ENCODE measurements around the gene RASGRP4.
"Not testable (repeated sequence)": the region's sequence is repeated elsewhere in the genome, so short reads cannot be mapped to it uniquely, and the experiment has no call there.

The RASGRP4 gene

DNA sequence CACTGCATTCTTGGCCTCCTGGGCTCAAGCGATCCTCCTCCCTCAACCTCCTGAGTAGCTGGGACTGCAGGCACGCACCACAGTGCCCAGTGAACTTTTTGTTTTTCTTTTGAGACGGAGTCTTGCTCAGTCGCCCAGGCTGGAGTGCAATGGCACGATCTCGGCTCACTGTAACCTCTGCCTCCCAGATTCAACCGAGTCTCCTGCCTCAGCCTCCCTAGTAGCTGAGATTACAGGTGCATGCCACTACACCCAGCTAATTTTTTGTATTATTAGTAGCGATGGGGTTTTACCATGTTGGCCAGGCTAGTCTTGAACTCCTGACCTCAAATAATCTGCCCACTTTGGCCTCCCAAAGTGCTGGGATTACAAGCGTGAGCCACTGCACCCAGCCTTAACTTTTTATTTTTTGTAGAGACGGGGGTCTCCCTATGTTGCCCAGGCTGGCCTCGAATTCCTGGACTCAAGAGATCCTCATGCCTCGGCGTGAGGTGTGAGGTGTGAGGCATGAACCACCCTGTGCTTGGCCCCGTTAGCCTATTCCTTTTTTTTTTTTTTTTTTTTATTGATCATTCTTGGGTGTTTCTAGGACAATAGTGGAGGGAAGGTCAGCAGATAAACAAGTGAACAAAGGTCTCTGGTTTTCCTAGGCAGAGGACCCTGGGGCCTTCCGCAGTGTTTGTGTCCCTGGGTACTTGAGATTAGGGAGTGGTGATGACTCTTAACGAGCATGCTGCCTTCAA lies 62.9 kb downstream of the RASGRP4 start:
- not testable (repeated sequence) for DNase-seq

DNA sequence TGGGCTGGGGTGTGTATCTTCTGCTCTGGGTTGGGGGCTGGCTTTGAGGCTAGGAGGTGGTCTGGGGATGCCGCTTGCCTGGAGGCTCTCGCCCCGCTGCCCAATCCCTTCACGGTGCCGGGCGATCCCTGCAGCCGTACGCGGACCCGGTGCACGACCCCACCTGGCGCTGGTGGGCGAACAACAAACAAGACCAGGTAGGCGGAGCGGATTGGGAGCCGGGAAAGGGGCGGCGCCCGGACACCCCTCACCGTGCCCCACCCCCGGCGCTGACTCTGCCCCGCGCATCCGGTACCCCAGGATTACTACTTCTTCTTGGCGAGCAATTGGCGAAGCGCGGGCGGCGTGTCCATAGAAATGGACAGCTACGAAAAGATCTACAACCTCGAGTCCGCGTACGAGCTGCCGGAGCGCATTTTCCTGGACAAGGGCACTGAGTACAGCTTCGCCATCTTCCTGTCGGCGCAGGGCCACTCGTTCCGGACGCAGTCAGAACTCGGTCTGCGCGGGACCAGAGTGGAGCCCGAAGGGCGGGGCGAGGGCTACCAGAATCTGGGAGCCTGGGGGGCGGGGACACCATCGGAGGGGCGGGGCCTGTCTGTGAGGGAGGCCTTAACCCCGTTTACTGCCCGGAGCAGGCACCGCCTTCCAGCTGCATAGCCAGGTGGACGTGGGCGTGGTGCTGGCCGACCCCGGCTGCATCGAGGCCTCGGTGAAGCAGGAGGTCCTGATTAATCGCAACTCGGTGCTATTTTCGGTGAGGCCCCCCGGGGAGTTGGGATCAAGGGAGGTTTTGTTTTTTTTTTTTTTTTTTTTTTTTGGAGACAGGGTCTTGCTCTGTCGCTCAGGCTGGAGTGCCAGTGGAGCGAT lies 63.7 kb downstream of the RASGRP4 start:
- peak; percentile 64 for DNase-seq

DNA sequence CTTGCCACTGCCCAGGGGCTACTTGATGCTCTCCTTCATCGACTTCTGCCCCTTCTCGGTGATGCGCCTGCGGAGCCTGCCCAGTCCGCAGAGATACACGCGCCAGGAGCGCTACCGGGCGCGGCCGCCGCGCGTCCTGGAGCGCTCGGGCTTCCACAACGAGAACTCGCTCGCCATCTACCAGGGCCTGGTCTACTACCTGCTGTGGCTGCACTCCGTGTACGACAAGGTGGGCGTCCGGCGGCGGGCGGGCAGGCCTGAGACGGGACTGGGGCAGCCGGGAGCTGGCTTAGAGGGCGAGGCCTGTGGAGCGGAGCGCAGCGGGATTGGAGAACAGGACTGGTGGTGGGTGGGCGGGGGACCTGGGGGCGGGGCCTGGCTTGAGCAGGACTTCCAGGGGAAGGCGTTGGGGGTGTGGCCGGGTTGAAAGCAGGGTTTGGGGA lies 64.4 kb downstream of the RASGRP4 start:
- peak; percentile 44 for DNase-seq

DNA sequence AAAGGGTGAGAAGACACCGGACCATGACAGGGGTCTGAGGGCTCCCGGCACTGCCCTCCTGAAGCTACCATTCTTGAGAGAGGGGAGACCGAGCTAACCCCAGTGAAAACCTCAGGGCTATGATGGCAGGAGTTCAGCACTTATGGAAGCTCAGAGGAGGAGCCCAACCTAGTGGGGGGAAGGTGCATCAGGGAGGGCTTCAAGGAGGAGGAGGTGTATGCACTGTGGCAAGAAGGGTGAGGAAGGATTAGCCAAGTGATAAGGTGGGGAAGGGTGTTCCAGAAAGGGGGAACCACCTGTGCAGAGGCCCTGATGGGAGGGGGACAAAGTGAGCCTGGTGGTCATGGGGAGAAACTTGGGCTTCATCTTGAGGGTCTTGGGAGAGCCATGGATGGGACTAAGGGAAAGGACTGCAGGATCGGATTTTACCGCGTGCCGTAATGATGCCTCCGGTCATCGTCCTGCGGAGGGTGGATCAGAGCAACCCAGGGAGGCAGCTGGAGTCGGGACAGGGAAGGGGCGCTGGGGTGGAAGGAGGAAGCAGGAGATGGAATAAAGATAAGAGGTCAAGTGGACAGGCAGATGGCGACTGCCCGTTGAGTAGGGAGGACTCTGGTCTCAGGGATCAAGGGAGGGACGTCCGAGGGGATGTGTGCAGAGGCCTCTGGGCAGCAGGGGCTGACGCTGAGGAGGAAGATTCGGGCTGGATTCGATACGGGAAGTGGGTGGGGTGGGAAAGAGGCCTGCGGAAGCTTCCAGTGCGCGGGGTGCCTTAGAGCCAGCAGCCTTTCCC lies 65.0 kb downstream of the RASGRP4 start:
- no peak for DNase-seq

DNA sequence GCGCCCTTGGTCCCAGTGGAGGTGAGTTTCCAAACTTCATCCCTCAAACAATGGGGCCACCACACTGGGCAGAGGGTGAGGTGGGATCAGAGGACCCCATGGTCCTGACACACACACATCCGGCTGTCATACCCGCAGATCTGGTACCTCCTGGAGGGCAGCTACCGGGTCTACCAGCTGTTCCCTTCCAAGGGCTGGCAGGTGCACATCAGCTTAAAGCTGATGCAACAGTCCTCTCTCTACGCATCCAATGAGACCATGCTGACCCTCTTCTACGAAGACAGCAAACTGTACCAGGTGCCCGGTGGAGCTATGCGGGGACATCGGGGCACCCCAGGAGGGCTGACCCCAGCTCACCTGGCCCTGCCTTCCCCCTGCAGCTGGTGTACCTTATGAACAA lies 65.7 kb downstream of the RASGRP4 start:
- no peak for DNase-seq

DNA sequence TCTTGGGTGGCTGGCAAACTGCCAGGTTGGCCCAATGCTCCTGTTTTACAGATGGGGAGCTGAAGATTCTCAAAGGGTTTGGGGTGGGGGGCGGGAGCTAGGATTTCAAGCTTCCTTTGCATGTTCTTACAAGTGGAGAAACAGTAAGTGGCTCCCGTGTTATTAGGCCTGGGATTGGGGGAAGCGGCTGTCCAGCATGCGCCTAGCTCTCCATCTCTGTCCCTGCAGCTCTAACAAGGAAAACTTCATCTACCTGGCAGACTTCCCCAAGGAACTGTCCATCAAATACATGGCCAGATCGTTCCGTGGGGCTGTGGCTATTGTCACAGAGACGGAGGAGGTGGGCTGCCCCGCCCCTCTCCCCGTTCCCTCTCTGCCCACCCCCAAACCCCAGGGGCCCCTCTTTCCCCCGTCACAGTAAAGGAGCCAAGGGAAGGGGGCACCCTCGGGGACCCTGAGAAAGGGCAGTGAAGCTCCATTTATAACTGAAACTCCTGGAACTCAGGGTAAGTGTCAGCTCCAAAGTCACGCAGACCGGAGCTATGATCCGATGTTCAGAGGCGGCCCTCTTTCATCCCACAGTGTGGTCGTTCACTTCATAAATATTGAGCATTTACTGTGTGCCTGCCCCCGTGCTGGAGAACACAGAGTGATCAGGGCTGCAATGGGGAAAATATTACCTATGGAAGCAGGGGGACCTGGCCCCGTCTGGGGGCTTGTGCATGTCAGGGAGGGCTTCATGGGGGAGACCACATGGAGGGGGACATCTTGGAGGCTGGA lies 66.6 kb downstream of the RASGRP4 start:
- no peak for DNase-seq

Data from activated effector memory CD4-positive, alpha-beta T cell treated with Interleukin-2 at 50 U/mL for 16 hours (primary cell).